IPS DF 6.9 (cell line): ENCODE measurements around the gene IFNG-AS1.
A peak's percentile ranks its signal among the peaks of the same experiment; 100 is the strongest.

Experiments used
- DNase-seq: peaks from one replicate; pipeline ENCODE4 v3.0.0-alpha.2; 2013; ENCODE audit warnings: low read depth, low spot score
- H3K27ac ChIP-seq: one replicate; pipeline ENCODE4 v1.5.1; 2013; ENCODE audit warnings: low read length, control low read depth
- H3K27me3 ChIP-seq: 2 replicates; pipeline ENCODE4 v1.6.1; 2013; ENCODE audit warnings: mild to moderate bottlenecking, low read length; ENCODE audit not compliant: control insufficient read depth, insufficient read depth
- H3K36me3 ChIP-seq: 2 replicates; pipeline ENCODE4 v1.6.1; 2013; ENCODE audit warnings: low read length; ENCODE audit not compliant: control insufficient read depth, insufficient read depth
- H3K4me1 ChIP-seq: 2 replicates; pipeline ENCODE4 v1.6.1; 2013; ENCODE audit warnings: low read length; ENCODE audit not compliant: control insufficient read depth, insufficient read depth
- H3K4me3 ChIP-seq: 2 replicates; pipeline ENCODE4 v1.5.1; 2013; ENCODE audit warnings: mild to moderate bottlenecking, low read length
- H3K9me3 ChIP-seq: 2 replicates; pipeline ENCODE4 v1.6.1; 2013; ENCODE audit warnings: low read length, inconsistent platforms; ENCODE audit not compliant: control insufficient read depth, insufficient read depth
- WGBS: extraction: QIAGEN DNeasy Blood & Tissue Kit; methylation state at CpG from one replicate; pipeline ENCODE4 v1.1.7; 2013; ENCODE audit warnings: mixed read lengths, missing lambda C conversion rate; ENCODE audit not compliant: insufficient read length, insufficient coverage; 5-methylcytosine and 5-hydroxymethylcytosine counted together

Gene IFNG-AS1

GRCh38 chr12:67989184-67989920, at the start of gene IFNG-AS1:
TSS of gene IFNG-AS1 (plus strand) at chr12:67989447.
- Histone ChIP-seq H3K27me3 (no peaks in the 10 kb centered on the region), H3K4me3 (no peak within 1 kb of the TSS), H3K36me3 (no peaks in the 10 kb centered on the region), H3K9me3 (no peaks in the 10 kb centered on the region), H3K4me1 (no peaks in the 10 kb centered on the region), H3K27ac (no peak within 1 kb of the TSS)
- no CpG with 5 or more reads among the region's 7 CpGs for WGBS
- DNase-seq = no peak

GRCh38 chr12:67939611-67940010, 49.6 kb upstream of the IFNG-AS1 start:
- DNase-seq = no peak
- H3K27me3 ChIP-seq = no peaks in the 10 kb centered on the region
- H3K36me3 ChIP-seq = no peaks in the 10 kb centered on the region
- no peaks in the 10 kb centered on the region for H3K9me3 ChIP-seq
- H3K4me3 ChIP-seq = no peak overlapping the region
- no CpG with 5 or more reads among the region's 2 CpGs for WGBS
- no peaks in the 10 kb centered on the region for H3K4me1 ChIP-seq
- H3K27ac ChIP-seq = no peak overlapping the region

GRCh38 chr12:67940780-67941243, 48.4 kb upstream of the IFNG-AS1 start:
- no CpG with 5 or more reads among the region's 3 CpGs for WGBS
- Histone ChIP-seq H3K27ac (no peak overlapping the region), H3K4me3 (no peak overlapping the region), H3K4me1 (no peaks in the 10 kb centered on the region), H3K27me3 (no peaks in the 10 kb centered on the region), H3K36me3 (no peaks in the 10 kb centered on the region), H3K9me3 (no peaks in the 10 kb centered on the region)
- DNase-seq = no peak

GRCh38 chr12:67942724-67943123, 46.5 kb upstream of the IFNG-AS1 start:
- no peaks in the 10 kb centered on the region for H3K27me3 ChIP-seq
- H3K4me3 ChIP-seq = no peak overlapping the region
- H3K9me3 ChIP-seq = no peaks in the 10 kb centered on the region
- no peaks in the 10 kb centered on the region for H3K36me3 ChIP-seq
- no peak overlapping the region for H3K27ac ChIP-seq
- no peak for DNase-seq
- WGBS = no CpG with 5 or more reads among the region's 3 CpGs
- no peaks in the 10 kb centered on the region for H3K4me1 ChIP-seq

- Histone ChIP-seq H3K9me3 (no peaks in the 10 kb centered on the region), H3K4me1 (no peaks in the 10 kb centered on the region), H3K36me3 (no peaks in the 10 kb centered on the region), H3K27ac (no peak overlapping the region), H3K27me3 (no peaks in the 10 kb centered on the region), H3K4me3 (no peak overlapping the region)
- peak; percentile 35 for DNase-seq
- no CpG with 5 or more reads among the region's 5 CpGs for WGBS
Observed at GRCh38 chr12:67943141-67943892, 45.9 kb upstream of the IFNG-AS1 start.

- Histone ChIP-seq H3K4me1 (no peaks in the 10 kb centered on the region), H3K4me3 (no peak overlapping the region), H3K36me3 (no peaks in the 10 kb centered on the region), H3K27ac (no peak overlapping the region), H3K9me3 (no peaks in the 10 kb centered on the region), H3K27me3 (no peaks in the 10 kb centered on the region)
- no peak for DNase-seq
- WGBS = 100% methylated on average over 1 of the region's 5 CpGs
Observed at GRCh38 chr12:67944093-67944492, 45.2 kb upstream of the IFNG-AS1 start.

- Histone ChIP-seq H3K4me3 (no peak overlapping the region), H3K27ac (no peak overlapping the region), H3K27me3 (no peaks in the 10 kb centered on the region), H3K4me1 (no peaks in the 10 kb centered on the region), H3K9me3 (no peaks in the 10 kb centered on the region), H3K36me3 (no peaks in the 10 kb centered on the region)
- WGBS = no CpG with 5 or more reads among the region's 2 CpGs
- DNase-seq = no peak
Observed at GRCh38 chr12:67952787-67953186, 36.5 kb upstream of the IFNG-AS1 start.

- no peaks in the 10 kb centered on the region for H3K4me1 ChIP-seq
- H3K9me3 ChIP-seq = no peaks in the 10 kb centered on the region
- H3K36me3 ChIP-seq = no peaks in the 10 kb centered on the region
- no CpG with 5 or more reads among the region's 4 CpGs for WGBS
- H3K27me3 ChIP-seq = no peaks in the 10 kb centered on the region
- no peak overlapping the region for H3K4me3 ChIP-seq
- DNase-seq = no peak
- H3K27ac ChIP-seq = no peak overlapping the region
Observed at GRCh38 chr12:67957383-67957782, 31.9 kb upstream of the IFNG-AS1 start.

GRCh38 chr12:67958187-67958586, 31.1 kb upstream of the IFNG-AS1 start:
- no peak for DNase-seq
- no peaks in the 10 kb centered on the region for H3K36me3 ChIP-seq
- no peaks in the 10 kb centered on the region for H3K9me3 ChIP-seq
- no peak overlapping the region for H3K4me3 ChIP-seq
- H3K27me3 ChIP-seq = no peaks in the 10 kb centered on the region
- no CpG with 5 or more reads among the region's 4 CpGs for WGBS
- no peaks in the 10 kb centered on the region for H3K4me1 ChIP-seq
- no peak overlapping the region for H3K27ac ChIP-seq

- Histone ChIP-seq H3K36me3 (no peaks in the 10 kb centered on the region), H3K4me1 (no peaks in the 10 kb centered on the region), H3K27me3 (no peaks in the 10 kb centered on the region), H3K27ac (no peak overlapping the region), H3K4me3 (no peak overlapping the region), H3K9me3 (no peaks in the 10 kb centered on the region)
- no peak for DNase-seq
- no CpG with 5 or more reads among the region's 1 CpG for WGBS
Observed at GRCh38 chr12:67964456-67964855, 24.8 kb upstream of the IFNG-AS1 start.
